Activated T-cell treated with anti-CD3 and anti-CD28 coated beads for 4 hours (primary cell): ENCODE results near the gene PPP4R2.

Source experiments
- DNase-seq: peaks from one replicate; pipeline ENCODE4 v3.0.0-alpha.2; 2020

The PPP4R2 gene, protein sequence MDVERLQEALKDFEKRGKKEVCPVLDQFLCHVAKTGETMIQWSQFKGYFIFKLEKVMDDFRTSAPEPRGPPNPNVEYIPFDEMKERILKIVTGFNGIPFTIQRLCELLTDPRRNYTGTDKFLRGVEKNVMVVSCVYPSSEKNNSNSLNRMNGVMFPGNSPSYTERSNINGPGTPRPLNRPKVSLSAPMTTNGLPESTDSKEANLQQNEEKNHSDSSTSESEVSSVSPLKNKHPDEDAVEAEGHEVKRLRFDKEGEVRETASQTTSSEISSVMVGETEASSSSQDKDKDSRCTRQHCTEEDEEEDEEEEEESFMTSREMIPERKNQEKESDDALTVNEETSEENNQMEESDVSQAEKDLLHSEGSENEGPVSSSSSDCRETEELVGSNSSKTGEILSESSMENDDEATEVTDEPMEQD

DNA sequence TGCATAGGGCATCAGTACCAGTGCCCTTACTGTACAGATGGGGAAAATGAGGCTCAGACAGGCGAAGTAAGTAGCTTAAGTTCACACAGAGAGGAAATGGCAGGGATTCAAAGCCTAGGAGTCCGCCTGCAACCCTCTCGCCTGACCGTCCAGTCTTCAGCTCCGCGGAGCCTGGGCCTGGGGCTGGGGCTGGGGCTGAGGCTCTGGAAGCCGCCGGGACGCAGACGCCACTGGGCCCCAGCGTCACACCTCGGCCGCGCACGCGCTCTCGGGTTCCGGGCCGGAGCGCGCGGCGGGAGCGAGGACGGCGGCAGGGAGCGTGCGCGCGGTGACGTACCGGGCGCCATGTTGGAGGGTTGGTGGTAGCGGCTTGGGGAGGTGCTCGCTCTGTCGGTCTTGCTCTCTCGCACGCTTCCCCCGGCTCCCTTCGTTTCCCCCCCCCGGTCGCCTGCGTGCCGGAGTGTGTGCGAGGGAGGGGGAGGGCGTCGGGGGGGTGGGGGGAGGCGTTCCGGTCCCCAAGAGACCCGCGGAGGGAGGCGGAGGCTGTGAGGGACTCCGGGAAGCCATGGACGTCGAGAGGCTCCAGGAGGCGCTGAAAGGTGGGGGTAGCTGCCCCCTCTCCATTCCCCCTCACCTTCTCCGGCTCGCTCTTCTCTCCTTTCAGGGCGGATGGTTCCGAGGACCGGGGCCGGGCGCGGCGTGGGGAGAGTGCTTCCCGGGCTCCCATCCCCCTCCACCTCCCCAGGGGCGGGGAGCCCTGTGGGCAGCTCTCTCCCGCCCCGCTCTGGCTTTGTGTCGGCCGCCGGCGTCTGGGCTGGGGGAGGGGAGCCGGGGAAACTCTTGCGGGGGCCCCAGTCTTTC, at the start of gene PPP4R2:
TSS of gene PPP4R2 (plus strand) at position 339 of the 861 bp plus-strand sequence. CDS start at position 566, 227 bp downstream.
- DNase-seq = peak; percentile 88

DNA sequence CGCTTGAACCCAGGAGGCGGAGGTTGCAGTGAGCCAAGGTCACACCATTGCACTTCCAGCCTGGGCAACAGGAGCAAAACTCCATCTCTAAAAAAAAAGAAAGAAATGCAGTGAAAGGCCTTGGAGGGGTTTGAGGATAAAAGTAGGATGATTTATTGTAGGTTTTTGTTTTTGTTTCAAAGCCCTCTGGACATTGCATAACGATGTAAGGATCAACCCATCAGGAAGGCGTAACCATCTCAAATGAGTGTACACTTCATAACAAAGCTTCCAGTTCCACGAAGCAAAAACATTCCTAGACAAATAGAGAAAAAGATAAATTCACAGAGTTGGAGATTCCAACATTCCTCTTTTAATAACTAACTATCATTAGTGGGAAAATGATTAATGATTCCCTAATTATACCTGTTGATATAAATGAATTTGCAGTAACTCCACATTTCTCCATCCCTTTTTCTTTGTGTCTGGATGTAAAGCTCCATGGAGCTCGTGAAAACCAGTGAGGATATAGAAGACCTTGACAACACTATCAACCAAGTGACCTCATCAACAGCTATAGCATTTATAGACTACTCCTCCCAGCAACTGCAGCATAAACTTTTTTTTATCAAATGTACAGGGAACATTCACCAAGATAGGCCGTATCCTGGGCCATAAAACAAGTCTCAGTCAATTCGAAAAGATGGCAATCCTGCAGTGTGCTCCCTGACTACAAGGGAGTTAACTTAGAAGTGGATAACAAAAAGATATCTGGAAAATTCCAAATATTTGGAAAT, 48.7 kb upstream of the PPP4R2 start:
- no peak for DNase-seq

GRCh38 chr3:72949016-72949415, 47.6 kb upstream of the PPP4R2 start:
- DNase-seq = no peak

- DNase-seq = no peak
Measured at GRCh38 chr3:72950372-72950771, 46.2 kb upstream of the PPP4R2 start.

- no peak for DNase-seq
Measured at GRCh38 chr3:72950801-72951200, 45.8 kb upstream of the PPP4R2 start.

- DNase-seq = no peak
Measured at GRCh38 chr3:72951259-72951722, 45.3 kb upstream of the PPP4R2 start.

- DNase-seq = no peak
Measured at GRCh38 chr3:72953325-72953956, 43.2 kb upstream of the PPP4R2 start.

DNA sequence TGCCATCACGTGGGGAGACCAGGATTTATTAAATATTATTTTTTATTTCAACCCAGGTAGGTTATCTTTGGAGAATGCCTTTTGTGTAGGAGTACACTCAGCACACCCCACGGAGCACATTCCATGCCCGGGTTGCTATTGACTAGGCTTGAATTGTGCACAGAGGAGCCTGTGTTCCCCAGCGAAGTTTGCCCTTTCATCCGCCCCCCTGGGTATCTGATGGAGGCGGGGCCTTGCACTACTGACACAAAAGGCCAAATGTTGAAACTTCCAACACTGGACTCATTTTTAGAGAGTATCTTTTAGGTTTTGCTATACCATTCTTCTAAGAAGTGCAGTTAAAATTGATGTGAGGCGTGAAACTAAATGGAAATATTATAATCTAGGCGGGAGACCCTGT, 39.3 kb upstream of the PPP4R2 start:
- DNase-seq = no peak

DNA sequence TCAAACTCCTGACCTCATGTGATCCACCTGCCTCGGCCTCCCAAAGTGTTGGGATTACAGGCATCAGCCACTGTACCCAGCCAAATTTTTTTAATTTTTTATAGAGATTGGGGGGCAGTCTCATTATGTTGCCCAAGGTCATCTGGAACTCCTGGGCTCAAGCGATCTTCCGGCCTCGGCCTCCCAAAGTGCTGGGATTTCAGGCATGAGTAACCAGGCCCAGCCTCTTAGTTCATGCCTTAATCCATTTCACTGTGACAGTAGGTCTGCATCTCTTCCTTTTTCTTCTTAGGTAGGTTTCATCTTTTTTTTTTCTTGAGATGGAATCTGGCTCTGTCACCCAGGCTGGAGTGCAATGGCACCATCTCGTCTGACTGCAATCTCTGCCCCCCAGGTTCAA, 37.3 kb upstream of the PPP4R2 start:
- no peak for DNase-seq

- no peak for DNase-seq
Measured at GRCh38 chr3:72960812-72961518, 35.6 kb upstream of the PPP4R2 start.

- DNase-seq = no peak
Measured at GRCh38 chr3:72961752-72962151, 34.9 kb upstream of the PPP4R2 start.

DNA sequence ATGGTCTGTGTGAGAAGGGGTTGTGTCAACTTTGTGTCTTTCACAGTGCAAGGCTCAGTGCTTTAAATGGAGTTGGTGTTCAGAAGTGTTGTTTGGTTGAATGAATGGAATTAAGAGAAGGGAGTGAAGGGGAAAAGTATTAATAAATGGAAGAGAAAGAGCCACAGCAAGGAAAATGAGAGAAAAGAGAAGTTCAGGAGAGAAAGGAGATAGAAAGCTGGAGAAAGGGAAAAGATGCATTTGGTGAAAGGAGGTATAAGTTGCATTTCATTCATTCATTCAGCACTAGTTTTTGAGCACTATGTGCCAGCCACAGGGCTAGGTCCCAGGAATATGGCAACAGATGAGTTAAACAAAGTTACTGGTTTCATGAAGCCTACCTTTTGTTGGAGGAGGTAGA, 34.3 kb upstream of the PPP4R2 start:
- no peak for DNase-seq

GRCh38 chr3:72964633-72965032, 32.0 kb upstream of the PPP4R2 start:
- DNase-seq = no peak

- DNase-seq = no peak
Measured at GRCh38 chr3:72968266-72968664, 28.3 kb upstream of the PPP4R2 start.

DNA sequence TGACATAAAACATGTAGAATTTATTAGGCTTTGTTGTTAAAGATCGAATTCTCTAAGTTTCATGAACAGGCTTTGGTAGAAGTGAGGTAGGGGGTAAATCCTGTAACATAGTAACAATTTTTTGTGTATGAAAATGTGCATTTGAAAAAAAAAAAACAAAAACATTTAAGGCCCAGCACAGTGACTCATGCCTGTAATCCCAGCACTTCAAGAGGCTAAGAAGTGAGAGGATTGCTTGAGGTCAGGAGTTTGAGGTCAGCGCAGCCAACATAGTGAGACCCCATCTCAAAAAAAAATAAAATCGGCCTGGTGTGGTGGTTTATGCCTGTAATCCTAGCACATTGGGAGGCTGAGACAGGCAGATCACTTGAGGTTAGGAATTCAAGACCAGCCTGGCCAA, 26.8 kb upstream of the PPP4R2 start:
- no peak for DNase-seq

DNA sequence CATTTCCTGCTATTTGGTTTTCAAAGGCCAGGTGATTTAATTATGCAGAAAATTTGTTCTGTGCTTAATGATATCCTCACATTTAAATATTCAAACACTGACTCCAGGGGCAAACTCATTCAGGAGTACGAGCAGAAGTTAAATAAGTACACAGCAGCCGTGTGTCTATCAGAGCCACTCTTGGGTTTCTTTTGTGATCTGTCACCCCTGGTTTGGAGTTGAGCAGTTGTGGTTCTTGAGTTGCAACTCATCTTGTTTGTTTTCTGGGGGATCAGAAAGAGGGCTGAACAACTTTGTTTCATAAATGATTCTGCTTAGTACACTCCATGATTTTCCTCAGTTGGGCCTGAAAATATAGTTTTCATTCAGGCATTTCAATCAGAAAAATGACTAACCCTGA, 25.7 kb upstream of the PPP4R2 start:
- no peak for DNase-seq

DNA sequence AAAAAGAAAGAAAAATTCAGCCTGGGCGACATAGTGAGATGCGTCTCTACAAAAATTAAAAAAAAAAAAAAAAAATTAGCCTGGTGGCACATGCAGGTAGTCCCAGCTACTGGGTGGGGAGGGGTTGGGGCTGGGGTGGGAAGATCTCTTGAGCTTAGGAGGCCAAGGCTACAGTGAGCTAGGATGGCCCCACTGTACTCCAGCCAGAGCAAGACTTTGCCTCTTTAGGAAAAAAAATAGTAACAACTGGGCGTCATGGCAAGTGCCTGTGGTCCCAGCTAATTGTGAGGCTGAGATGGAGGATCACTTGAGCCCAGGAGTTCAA, 23.9 kb upstream of the PPP4R2 start:
- no peak for DNase-seq

DNA sequence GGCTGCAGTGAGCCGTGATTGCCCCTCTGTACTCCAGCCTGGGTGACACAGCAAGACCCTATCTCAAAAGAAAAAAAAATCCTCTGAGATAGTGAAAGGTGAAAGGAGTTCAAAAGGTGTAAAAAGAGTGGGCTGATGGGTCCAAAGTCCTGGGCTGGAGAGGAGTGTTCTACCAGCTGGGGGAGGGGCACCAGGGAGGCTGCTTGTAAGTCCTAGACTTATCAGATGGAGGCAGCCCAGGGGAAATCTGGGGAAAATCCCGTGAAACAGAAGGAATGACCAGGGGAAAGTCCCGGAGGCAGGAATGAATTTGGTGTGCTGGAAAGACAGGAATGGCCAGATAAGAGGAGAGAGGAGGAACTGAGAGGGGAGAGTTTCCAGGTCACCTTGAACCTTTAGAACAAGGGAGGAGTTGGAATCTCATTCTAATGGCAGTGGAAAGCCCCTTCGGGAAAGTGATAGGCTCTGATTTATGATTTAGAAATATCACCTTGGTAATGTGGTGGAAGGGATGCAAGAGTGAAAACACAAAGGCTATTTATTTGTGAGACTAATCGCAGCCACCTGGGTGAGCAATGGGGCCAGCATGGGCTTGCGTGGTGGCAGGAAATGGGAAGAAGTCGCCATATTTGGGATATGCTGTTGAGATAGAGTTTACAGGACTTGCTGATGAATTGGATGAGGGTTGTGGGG, 23.4 kb upstream of the PPP4R2 start:
- no peak for DNase-seq

GRCh38 chr3:72973786-72974185, 22.8 kb upstream of the PPP4R2 start:
- DNase-seq = no peak

DNA sequence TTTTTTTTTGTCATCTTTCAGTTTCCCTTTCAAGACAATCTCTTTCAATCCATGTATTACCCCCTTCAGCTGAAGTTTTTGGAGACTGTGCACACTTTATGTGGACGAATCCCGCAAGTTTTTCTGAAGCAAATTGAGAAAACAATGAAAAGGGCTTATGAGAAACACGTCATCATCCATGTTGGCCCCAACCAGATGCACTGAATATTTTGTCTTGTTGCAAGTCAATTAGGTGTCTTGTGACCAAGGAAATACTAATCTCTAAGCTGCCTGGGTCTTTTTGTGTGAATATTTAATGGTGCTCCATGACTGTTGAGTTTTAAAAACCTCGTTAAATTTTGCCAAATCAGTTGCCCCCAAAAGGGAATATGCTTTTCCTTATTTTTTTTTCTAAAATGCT, 21.7 kb upstream of the PPP4R2 start:
- DNase-seq = no peak

DNA sequence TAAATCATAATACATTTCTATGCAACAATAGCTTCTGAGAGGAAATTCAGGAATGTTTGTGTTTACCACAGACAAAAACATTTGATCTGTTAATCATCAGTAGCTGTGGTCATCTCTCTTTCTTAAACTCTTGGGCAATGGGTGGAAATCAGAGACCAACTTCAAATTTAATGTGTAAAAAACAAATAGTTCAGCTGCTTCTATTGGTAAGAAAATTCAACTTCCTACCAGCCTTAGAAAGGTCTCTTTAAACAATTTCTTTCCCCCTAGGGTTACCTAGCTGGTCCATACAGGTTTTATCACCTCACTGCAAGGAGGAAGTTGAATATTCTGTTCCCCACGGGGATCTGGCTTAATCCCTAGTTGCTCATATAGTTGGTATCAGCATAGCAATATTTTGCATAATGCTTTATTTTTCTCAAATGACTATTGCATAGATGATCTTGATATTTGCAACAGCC, 20.3 kb upstream of the PPP4R2 start:
- DNase-seq = no peak
